H9 (cell line): ENCODE results near the gene RNF220. TPM values are rescaled to one million over a fixed set of nuclear protein-coding genes. Genes with fewer than 3 reads are reported as not detected.

Experiments used
- DNase-seq: peaks from one replicate; pipeline ENCODE4 v3.0.0-alpha.2; 2017
- H2AFZ ChIP-seq: one replicate; pipeline ENCODE4 v1.6.1; 2013; ENCODE audit warnings: mild to moderate bottlenecking, low read length, control low read depth, moderate library complexity
- H2AK5ac ChIP-seq: 2 replicates; pipeline ENCODE4 v1.6.1; 2013; ENCODE audit warnings: low read length, control low read depth, mixed read lengths; ENCODE audit not compliant: insufficient read length
- H2BK120ac ChIP-seq: one replicate; pipeline ENCODE4 v1.6.1; 2013; ENCODE audit warnings: low read depth, mild to moderate bottlenecking, low read length, control low read depth, inconsistent platforms; ENCODE audit not compliant: poor library complexity, severe bottlenecking
- H2BK12ac ChIP-seq: 2 replicates; pipeline ENCODE4 v1.6.1; 2013; ENCODE audit warnings: low read length, control low read depth, mixed read lengths, low read depth; ENCODE audit not compliant: insufficient read length
- H2BK15ac ChIP-seq: 2 replicates; pipeline ENCODE4 v1.6.1; 2013; ENCODE audit warnings: low read depth, low read length, control low read depth
- H2BK20ac ChIP-seq: one replicate; pipeline ENCODE4 v1.6.1; 2013; ENCODE audit warnings: low read depth, mild to moderate bottlenecking, low read length, control low read depth, inconsistent platforms; ENCODE audit not compliant: poor library complexity, severe bottlenecking
- H2BK5ac ChIP-seq: 2 replicates; pipeline ENCODE4 v1.6.1; 2013; ENCODE audit warnings: low read length, control low read depth, mixed read lengths; ENCODE audit not compliant: insufficient read length
- H3K14ac ChIP-seq: 2 replicates; pipeline ENCODE4 v1.6.1; 2013; ENCODE audit warnings: low read length, control low read depth; ENCODE audit not compliant: insufficient read depth
- H3K18ac ChIP-seq: 2 replicates; pipeline ENCODE4 v1.6.1; 2013; ENCODE audit warnings: low read depth, mild to moderate bottlenecking, mixed read lengths, low read length, control low read depth; ENCODE audit not compliant: insufficient read length
- H3K23ac ChIP-seq: 2 replicates; pipeline ENCODE4 v1.6.1; 2013; ENCODE audit warnings: low read length, control low read depth, mixed read lengths, low read depth; ENCODE audit not compliant: insufficient read length
- H3K23me2 ChIP-seq: 2 replicates; pipeline ENCODE4 v1.6.1; 2013; ENCODE audit warnings: low read depth, mild to moderate bottlenecking, mixed read lengths, low read length, control low read depth; ENCODE audit not compliant: insufficient read length, poor library complexity, severe bottlenecking
- H3K27ac ChIP-seq: 2 replicates; pipeline ENCODE4 v1.5.1; 2013; ENCODE audit warnings: low read length, control low read depth, mixed read lengths, low read depth; ENCODE audit not compliant: insufficient read length
- H3K27me3 ChIP-seq: 2 replicates; pipeline ENCODE4 v1.6.1; 2013; ENCODE audit warnings: low read length, control low read depth, inconsistent platforms; ENCODE audit not compliant: insufficient read depth
- H3K4ac ChIP-seq: 2 replicates; pipeline ENCODE4 v1.6.1; 2013; ENCODE audit warnings: low read depth, mild to moderate bottlenecking, control low read depth, inconsistent platforms, low read length, moderate library complexity
- H3K4me1 ChIP-seq: 2 replicates; pipeline ENCODE4 v1.6.1; 2013; ENCODE audit warnings: low read length, control low read depth, inconsistent platforms; ENCODE audit not compliant: insufficient read depth
- H3K4me2 ChIP-seq: 2 replicates; pipeline ENCODE4 v1.6.1; 2013; ENCODE audit warnings: low read length, control low read depth, mixed read lengths; ENCODE audit not compliant: insufficient read length, insufficient read depth
- H3K56ac ChIP-seq: 2 replicates; pipeline ENCODE4 v1.6.1; 2013; ENCODE audit warnings: low read depth, mild to moderate bottlenecking, mixed read lengths, low read length, control low read depth; ENCODE audit not compliant: insufficient read length
- H3K79me1 ChIP-seq: 2 replicates; pipeline ENCODE4 v1.6.1; 2013; ENCODE audit warnings: low read depth, mild to moderate bottlenecking, moderate library complexity, low read length, control low read depth, inconsistent platforms; ENCODE audit not compliant: insufficient read depth, poor library complexity, severe bottlenecking
- H3K79me2 ChIP-seq: 2 replicates; pipeline ENCODE4 v1.6.1; 2013; ENCODE audit warnings: low read length, control low read depth, inconsistent platforms; ENCODE audit not compliant: insufficient read depth
- H3K9ac ChIP-seq: 2 replicates; pipeline ENCODE4 v1.6.1; 2013; ENCODE audit warnings: low read length, control low read depth, mixed read lengths; ENCODE audit not compliant: insufficient read length; ENCODE audit errors: extremely low read depth
- H3K9me3 ChIP-seq: one replicate; pipeline ENCODE4 v1.6.1; 2013; ENCODE audit warnings: low read depth, low read length, inconsistent platforms; ENCODE audit not compliant: control insufficient read depth
- H3T11ph ChIP-seq: one replicate; pipeline ENCODE4 v1.6.1; 2013; ENCODE audit warnings: mild to moderate bottlenecking, low read length, control low read depth, inconsistent platforms
- H4K20me1 ChIP-seq: one replicate; pipeline ENCODE4 v1.6.1; 2013; ENCODE audit not compliant: control insufficient read depth, insufficient read length, insufficient read depth
- H4K5ac ChIP-seq: 2 replicates; pipeline ENCODE4 v1.6.1; 2013; ENCODE audit warnings: low read depth, mild to moderate bottlenecking, mixed read lengths, low read length, control low read depth; ENCODE audit not compliant: insufficient read length
- H4K8ac ChIP-seq: replicated peaks from 2 replicates; pipeline ENCODE4 v1.6.1; 2013; ENCODE audit warnings: low read length, control low read depth, mixed read lengths, low read depth; ENCODE audit not compliant: insufficient read length
- H4K91ac ChIP-seq: 2 replicates; pipeline ENCODE4 v1.6.1; 2013; ENCODE audit warnings: low read depth, mild to moderate bottlenecking, moderate library complexity, mixed read lengths, low read length, control low read depth; ENCODE audit not compliant: insufficient read length
- H3K27ac Mint-ChIP-seq, 3 experiments: 2 replicates in 2 of 3; 3 replicates in 1 of 3; pipeline ENCODE4 v1.8.0; 2020 to 2021; ENCODE audit warnings: mixed read lengths in 3 of 3, mild to moderate bottlenecking in 1 of 3, moderate library complexity in 1 of 3
- H3K27me3 Mint-ChIP-seq: 2 replicates; pipeline ENCODE4 v1.8.0; 2021; ENCODE audit warnings: low read depth, mild to moderate bottlenecking, moderate library complexity, mixed read lengths
- H3K36me3 Mint-ChIP-seq, 3 experiments: 2 replicates in 2 of 3; 3 replicates in 1 of 3; pipeline ENCODE4 v1.8.0; 2020 to 2021; ENCODE audit warnings: low read depth in 3 of 3, mixed read lengths in 3 of 3; ENCODE audit not compliant: insufficient read depth in 1 of 3
- H3K4me1 Mint-ChIP-seq, 2 experiments: 2 replicates each; pipeline ENCODE4 v1.8.0; 2020; ENCODE audit warnings: mixed read lengths in 2 of 2
- H3K4me3 Mint-ChIP-seq, 2 experiments: 2 replicates in 1 of 2; 3 replicates in 1 of 2; pipeline ENCODE4 v1.8.0; 2020 to 2021; ENCODE audit warnings: mild to moderate bottlenecking in 2 of 2, mixed read lengths in 2 of 2, moderate library complexity in 1 of 2
- H3K9me3 Mint-ChIP-seq, 2 experiments: 2 replicates in 1 of 2; 3 replicates in 1 of 2; pipeline ENCODE4 v1.8.0; 2020; ENCODE audit warnings: mild to moderate bottlenecking in 2 of 2, mixed read lengths in 2 of 2, moderate library complexity in 1 of 2
- CTCF ChIP-seq: fragments of 200-600 bp; sonication (generic); conservative IDR thresholded peaks from 3 replicates; pipeline ENCODE4 v1.8.0; 2021; ENCODE audit warnings: antibody characterized with exemption, mild to moderate bottlenecking
- WGBS: extraction: QIAGEN DNeasy Blood & Tissue Kit; methylation state at CpG from one replicate; pipeline ENCODE4 v1.1.7; 2013; ENCODE audit warnings: missing lambda C conversion rate, low lambda C conversion rate, mixed read lengths; ENCODE audit not compliant: insufficient read length; ENCODE audit errors: extremely low coverage; 5-methylcytosine and 5-hydroxymethylcytosine counted together
- total RNA-seq: library from RNA; stranded (reverse); gene quantifications from 2 replicates; pipeline ENCODE4 v1.2.1, GENCODE V29; 2021

RNF220 gene
- total RNA-seq, 1 experiment from 2014 or later = 109 TPM

- Histone ChIP-seq H3K4me1 (no peaks in the 10 kb centered on the region), H4K8ac (no peak overlapping the region), H4K5ac (no peak overlapping the region), H2BK20ac (no peak overlapping the region), H2AK5ac (no peak overlapping the region), H3K18ac (no peak overlapping the region), H3K79me2 (no peaks in the 10 kb centered on the region), H3K23me2 (no peaks in the 10 kb centered on the region), H2BK120ac (no peak overlapping the region), H4K91ac (no peak overlapping the region), H3K4ac (no peak overlapping the region), H4K20me1 (no peaks in the 10 kb centered on the region), H3K4me2 (no peak overlapping the region), H3T11ph (no peak overlapping the region), H2BK12ac (no peak overlapping the region), H3K9me3 (no peaks in the 10 kb centered on the region), H3K23ac (no peak overlapping the region), H3K14ac (no peak overlapping the region), H3K27ac (no peak overlapping the region), H3K9ac (no peak overlapping the region), H3K79me1 (no peaks in the 10 kb centered on the region), H2BK5ac (no peak overlapping the region), H3K56ac (no peak overlapping the region), H3K27me3 (no peaks in the 10 kb centered on the region; the same call in 1 of the 2 replicates), H2BK15ac (no peak overlapping the region), H2AFZ (no peak overlapping the region)
- no peaks in the 10 kb centered on the region for H3K9me3 Mint-ChIP-seq
- H3K4me1 Mint-ChIP-seq = peaks cover 2 to 3% of the 10 kb centered on the region in 2 experiments; a peak in 2 of 4 replicates
- WGBS = no CpG with 5 or more reads among the region's 2 CpGs
- no peak overlapping the region for H3K4me3 Mint-ChIP-seq
- no peaks in the 10 kb centered on the region for H3K36me3 Mint-ChIP-seq
- no peak for DNase-seq
- TF ChIP-seq CTCF = no peak
- no peak overlapping the region for H3K27ac Mint-ChIP-seq
- peaks cover 10% of the 10 kb centered on the region; the same call in 1 of the 2 replicates for H3K27me3 Mint-ChIP-seq
These were observed 16.5 kb upstream of the RNF220 start for GRCh38 chr1:44388551-44388950.
